IPS DF 6.9 (cell line): ENCODE measurements around the gene PRDM12.

Experiments used
- DNase-seq: peaks from one replicate; pipeline ENCODE4 v3.0.0-alpha.2; 2013; ENCODE audit warnings: low read depth, low spot score
- H3K27ac ChIP-seq: one replicate; pipeline ENCODE4 v1.5.1; 2013; ENCODE audit warnings: low read length, control low read depth
- H3K27me3 ChIP-seq: 2 replicates; pipeline ENCODE4 v1.6.1; 2013; ENCODE audit warnings: mild to moderate bottlenecking, low read length; ENCODE audit not compliant: control insufficient read depth, insufficient read depth
- H3K36me3 ChIP-seq: 2 replicates; pipeline ENCODE4 v1.6.1; 2013; ENCODE audit warnings: low read length; ENCODE audit not compliant: control insufficient read depth, insufficient read depth
- H3K4me1 ChIP-seq: 2 replicates; pipeline ENCODE4 v1.6.1; 2013; ENCODE audit warnings: low read length; ENCODE audit not compliant: control insufficient read depth, insufficient read depth
- H3K4me3 ChIP-seq: 2 replicates; pipeline ENCODE4 v1.5.1; 2013; ENCODE audit warnings: mild to moderate bottlenecking, low read length
- H3K9me3 ChIP-seq: 2 replicates; pipeline ENCODE4 v1.6.1; 2013; ENCODE audit warnings: low read length, inconsistent platforms; ENCODE audit not compliant: control insufficient read depth, insufficient read depth
- WGBS: extraction: QIAGEN DNeasy Blood & Tissue Kit; methylation state at CpG from one replicate; pipeline ENCODE4 v1.1.7; 2013; ENCODE audit warnings: mixed read lengths, missing lambda C conversion rate; ENCODE audit not compliant: insufficient read length, insufficient coverage; 5-methylcytosine and 5-hydroxymethylcytosine counted together

The PRDM12 gene

GRCh38 chr9:130718562-130718961 lies 54.2 kb downstream of the PRDM12 start:
- no CpG with 5 or more reads among the region's 3 CpGs for WGBS
- no peaks in the 10 kb centered on the region for H3K27me3 ChIP-seq
- no peak overlapping the region for H3K4me3 ChIP-seq
- no peaks in the 10 kb centered on the region for H3K36me3 ChIP-seq
- no peak overlapping the region for H3K27ac ChIP-seq
- no peaks in the 10 kb centered on the region for H3K9me3 ChIP-seq
- 0 out of 2 replicates have a peak, but pooled peaks cover 1% of the 10 kb centered on the region for H3K4me1 ChIP-seq
- DNase-seq = no peak

DNA sequence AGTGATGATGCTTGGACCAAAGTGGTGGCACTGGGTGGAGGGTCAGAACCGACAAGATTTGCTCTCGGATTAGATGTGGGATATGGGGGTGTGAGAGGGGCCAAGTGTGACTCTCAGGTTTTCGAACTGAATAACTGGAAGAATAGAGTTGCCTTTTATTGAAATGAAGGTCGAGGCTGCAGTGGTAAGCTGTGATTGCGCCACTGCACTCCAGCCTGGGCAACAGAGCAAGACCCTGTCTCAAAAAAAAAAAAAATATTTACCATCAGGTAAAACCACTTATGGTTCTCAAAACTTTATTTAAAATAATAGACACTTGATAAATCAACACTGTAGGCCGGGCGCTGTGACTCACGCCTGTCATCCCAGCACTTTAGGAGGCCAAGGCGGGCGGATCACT lies 56.4 kb downstream of the PRDM12 start:
- WGBS = no CpG with 5 or more reads among the region's 10 CpGs
- Histone ChIP-seq H3K4me3 (no peak overlapping the region), H3K9me3 (no peaks in the 10 kb centered on the region), H3K27ac (no peak overlapping the region), H3K4me1 (0 out of 2 replicates have a peak, but pooled peaks cover 1% of the 10 kb centered on the region), H3K36me3 (no peaks in the 10 kb centered on the region), H3K27me3 (no peaks in the 10 kb centered on the region)
- no peak for DNase-seq

- Histone ChIP-seq H3K36me3 (no peaks in the 10 kb centered on the region), H3K4me1 (no peaks in the 10 kb centered on the region; the same call in 1 of the 2 replicates), H3K27ac (no peak overlapping the region), H3K9me3 (no peaks in the 10 kb centered on the region), H3K4me3 (no peak overlapping the region), H3K27me3 (no peaks in the 10 kb centered on the region)
- DNase-seq = no peak
- no CpG with 5 or more reads among the region's 3 CpGs for WGBS
Observed at GRCh38 chr9:130728721-130729120, 64.3 kb downstream of the PRDM12 start.

- Histone ChIP-seq H3K4me1 (no peaks in the 10 kb centered on the region; the same call in 1 of the 2 replicates), H3K27me3 (no peaks in the 10 kb centered on the region), H3K4me3 (no peak overlapping the region), H3K9me3 (no peaks in the 10 kb centered on the region), H3K27ac (no peak overlapping the region), H3K36me3 (no peaks in the 10 kb centered on the region)
- DNase-seq = no peak
- WGBS = no CpG with 5 or more reads among the region's 2 CpGs
Observed at GRCh38 chr9:130729145-130729544, 64.8 kb downstream of the PRDM12 start.

DNA sequence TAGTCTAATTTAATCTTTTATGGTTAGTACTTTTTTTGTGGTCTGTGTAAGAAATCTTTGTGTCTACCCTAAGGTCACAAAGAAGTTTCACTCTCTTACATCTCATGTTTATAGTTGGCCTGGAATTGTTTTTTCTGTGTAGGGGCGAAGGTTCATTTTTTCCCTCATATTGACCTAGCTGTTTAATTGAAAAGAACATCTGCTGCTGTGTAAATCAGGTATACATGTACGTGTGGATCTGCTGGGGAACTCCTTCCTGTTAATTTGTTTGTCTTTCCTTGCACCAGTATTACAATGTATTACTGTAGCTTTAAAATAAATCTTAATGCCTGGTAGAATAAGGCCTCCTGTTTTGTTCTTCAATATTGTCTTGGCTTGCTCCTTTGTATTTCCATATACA lies 67.0 kb downstream of the PRDM12 start:
- no peaks in the 10 kb centered on the region for H3K27me3 ChIP-seq
- H3K9me3 ChIP-seq = no peaks in the 10 kb centered on the region
- no CpG with 5 or more reads among the region's 2 CpGs for WGBS
- no peaks in the 10 kb centered on the region for H3K36me3 ChIP-seq
- H3K4me1 ChIP-seq = no peaks in the 10 kb centered on the region; the same call in 1 of the 2 replicates
- H3K27ac ChIP-seq = no peak overlapping the region
- DNase-seq = no peak
- no peak overlapping the region for H3K4me3 ChIP-seq

DNA sequence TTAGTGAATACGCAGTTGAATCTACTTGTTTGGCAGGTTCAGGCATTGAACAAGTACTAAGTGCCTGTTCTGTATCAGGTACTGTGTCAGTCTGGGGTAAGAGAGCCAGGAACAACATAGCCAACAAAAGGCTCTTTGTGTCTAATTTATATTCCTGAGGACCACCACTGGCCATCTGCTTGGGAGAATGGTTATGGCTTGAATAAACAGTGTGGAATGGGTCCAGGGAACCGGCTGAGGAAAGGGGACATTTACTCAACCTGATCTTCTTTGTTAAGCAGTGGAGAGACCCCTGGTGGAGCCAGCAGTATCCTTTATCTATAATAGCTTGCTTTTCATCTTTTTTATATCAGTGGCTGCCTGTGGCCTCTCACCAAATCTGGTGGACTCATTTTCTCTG lies 67.7 kb downstream of the PRDM12 start:
- H3K27ac ChIP-seq = no peak overlapping the region
- DNase-seq = no peak
- no peak overlapping the region for H3K4me3 ChIP-seq
- no peaks in the 10 kb centered on the region for H3K9me3 ChIP-seq
- H3K27me3 ChIP-seq = no peaks in the 10 kb centered on the region
- H3K4me1 ChIP-seq = no peaks in the 10 kb centered on the region; the same call in 1 of the 2 replicates
- WGBS = no CpG with 5 or more reads among the region's 2 CpGs
- H3K36me3 ChIP-seq = no peaks in the 10 kb centered on the region
